GM12878 (cell line): Measurements from ENCODE around the gene B4GALNT4.

Source experiments
- POLR2A ChIP-seq: IDR thresholded peaks from 2 replicates; pipeline ENCODE4 v1.6.1; 2011; ENCODE audit warnings: low read depth, mild to moderate bottlenecking, low read length
- POU2F2 ChIP-seq: IDR thresholded peaks from 3 replicates; pipeline ENCODE4 v1.6.1; 2011; ENCODE audit warnings: low read depth, mild to moderate bottlenecking, low read length, borderline replicate concordance
- SMC3 ChIP-seq: IDR thresholded peaks from 2 replicates; pipeline ENCODE4 v1.6.1; 2011; ENCODE audit warnings: low read length, improper control_type of control experiment, borderline replicate concordance

DNA sequence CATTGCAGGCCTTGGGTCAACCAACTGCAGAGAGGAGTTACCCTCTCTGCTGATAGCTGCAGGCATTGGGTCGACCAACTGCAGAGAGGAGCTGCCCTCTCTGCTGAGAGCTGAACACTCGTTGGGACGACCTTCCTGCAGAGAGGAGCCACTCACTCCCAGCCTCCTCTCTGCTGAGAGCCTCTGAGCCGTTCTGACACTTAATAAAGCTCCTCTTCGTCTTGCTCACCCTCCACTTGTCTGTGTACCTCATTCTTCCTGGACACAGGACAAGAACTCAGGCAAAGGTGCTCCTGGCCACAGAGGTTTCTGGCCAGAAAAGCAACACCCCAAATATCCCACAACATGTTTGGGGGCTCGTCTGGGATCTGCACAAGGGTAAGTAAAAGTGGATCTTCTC is 17.2 kb downstream of the B4GALNT4 start:
- no peak for TF ChIP-seq POLR2A
- no peak for TF ChIP-seq SMC3
- no peak for TF ChIP-seq POU2F2
